ENCODE measurements around the gene GALNT16.
"Not testable (repeated sequence)": the region's sequence is repeated elsewhere in the genome, so short reads cannot be mapped to it uniquely, and the experiment has no call there.

GALNT16 gene

GRCh38 chr14:69287098-69288010 lies 27.4 kb downstream of the GALNT16 start:
- DNase-seq = no peak

- DNase-seq = no peak
These were observed 28.2 kb downstream of the GALNT16 start for GRCh38 chr14:69288011-69288771.

GRCh38 chr14:69288956-69289705 lies 29.2 kb downstream of the GALNT16 start:
- DNase-seq = no peak

GRCh38 chr14:69289811-69290520 lies 30.0 kb downstream of the GALNT16 start:
- peak; percentile 42 for DNase-seq

GRCh38 chr14:69290881-69291280 lies 30.9 kb downstream of the GALNT16 start:
- DNase-seq = not testable (repeated sequence)

GRCh38 chr14:69291396-69291795 lies 31.4 kb downstream of the GALNT16 start:
- no peak for DNase-seq

GRCh38 chr14:69291891-69292561 lies 32.1 kb downstream of the GALNT16 start:
- DNase-seq = no peak

GRCh38 chr14:69298131-69299071 lies 38.4 kb downstream of the GALNT16 start:
- DNase-seq = peak; percentile 67

GRCh38 chr14:69299286-69300035 lies 39.5 kb downstream of the GALNT16 start:
- no peak for DNase-seq

- no peak for DNase-seq
These were observed 40.8 kb downstream of the GALNT16 start for GRCh38 chr14:69300601-69301221.

GRCh38 chr14:69303086-69303485 lies 43.1 kb downstream of the GALNT16 start:
- no peak for DNase-seq

- no peak for DNase-seq
These were observed 52.6 kb downstream of the GALNT16 start for GRCh38 chr14:69312608-69313007.

- no peak for DNase-seq
These were observed 53.2 kb downstream of the GALNT16 start for GRCh38 chr14:69313176-69313575.

GRCh38 chr14:69314327-69314726 lies 54.4 kb downstream of the GALNT16 start:
- DNase-seq = no peak

GRCh38 chr14:69315301-69315700 lies 55.3 kb downstream of the GALNT16 start:
- no peak for DNase-seq

- no peak for DNase-seq
These were observed 56.6 kb downstream of the GALNT16 start for GRCh38 chr14:69316449-69317101.

- DNase-seq = no peak
These were observed 57.3 kb downstream of the GALNT16 start for GRCh38 chr14:69317102-69317755.

- no peak for DNase-seq
These were observed 57.8 kb downstream of the GALNT16 start for GRCh38 chr14:69317780-69318179.

Data from NCI-H2227 treated with DMSO at 0.1 percent for 48 hours (cell line).